Ammon's horn (tissue), 1 donor: ENCODE results near the gene FOXI1.

Experiments used
- DNase-seq: peaks from one replicate; pipeline ENCODE4 v3.0.0-alpha.2; 2016; ENCODE audit warnings: low spot score

FOXI1 gene

GRCh38 chr5:170150713-170151096 is 45.0 kb downstream of the FOXI1 start:
- DNase-seq: no peak

- peak; percentile 17 for DNase-seq
Measured at GRCh38 chr5:170151097-170151831, 45.6 kb downstream of the FOXI1 start.

GRCh38 chr5:170152767-170153166 is 47.1 kb downstream of the FOXI1 start:
- DNase-seq: no peak

- DNase-seq: no peak
Measured at GRCh38 chr5:170154297-170154696, 48.6 kb downstream of the FOXI1 start.

GRCh38 chr5:170154744-170155143 is 49.0 kb downstream of the FOXI1 start:
- DNase-seq: no peak

GRCh38 chr5:170155771-170156170 is 50.1 kb downstream of the FOXI1 start:
- DNase-seq: no peak

GRCh38 chr5:170159101-170159698 is 53.5 kb downstream of the FOXI1 start:
- no peak for DNase-seq
